ENCODE measurements around the gene AGPAT2.

The AGPAT2 gene

DNA sequence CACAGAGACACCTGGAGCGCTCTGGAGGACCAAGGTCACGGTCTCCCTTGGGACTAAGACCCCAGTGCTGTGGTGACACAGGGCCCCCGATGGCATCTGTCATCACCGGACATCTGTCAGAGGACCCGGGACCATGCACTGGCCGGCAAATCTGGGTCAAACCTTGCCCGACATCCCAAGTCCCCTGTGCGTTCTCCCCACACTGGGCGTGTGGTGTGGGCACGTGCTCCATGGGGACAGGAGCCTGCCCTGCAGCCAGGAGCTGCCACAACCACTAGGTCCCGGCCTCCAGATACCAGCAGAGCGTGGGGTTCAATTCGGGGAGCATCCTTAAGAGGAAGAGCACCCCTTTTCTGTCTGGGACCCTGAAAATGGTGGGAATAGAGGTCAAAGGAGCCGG is 3.5 kb downstream of the AGPAT2 start:
- Histone ChIP-seq H3K4me1 (ENCODE audit: control insufficient read depth in 1 of 2, insufficient read depth in 1 of 2, low read depth in 1 of 2, low read length in 1 of 2) (peaks cover 51 to 63% of the 10 kb centered on the region in 2 experiments), H3K27ac (peak overlapping the region; percentile 95), H3K36me3 (no peaks in the 10 kb centered on the region), H3K9me3 (no peaks in the 10 kb centered on the region), H3K4me3 (ENCODE audit: low read depth in 1 of 2, low read length in 1 of 2) (no peak overlapping the region), H3K27me3 (no peaks in the 10 kb centered on the region)
- TF ChIP-seq CTCF (IDR thresholded peaks at IDR 0.05) = no peak

DNA sequence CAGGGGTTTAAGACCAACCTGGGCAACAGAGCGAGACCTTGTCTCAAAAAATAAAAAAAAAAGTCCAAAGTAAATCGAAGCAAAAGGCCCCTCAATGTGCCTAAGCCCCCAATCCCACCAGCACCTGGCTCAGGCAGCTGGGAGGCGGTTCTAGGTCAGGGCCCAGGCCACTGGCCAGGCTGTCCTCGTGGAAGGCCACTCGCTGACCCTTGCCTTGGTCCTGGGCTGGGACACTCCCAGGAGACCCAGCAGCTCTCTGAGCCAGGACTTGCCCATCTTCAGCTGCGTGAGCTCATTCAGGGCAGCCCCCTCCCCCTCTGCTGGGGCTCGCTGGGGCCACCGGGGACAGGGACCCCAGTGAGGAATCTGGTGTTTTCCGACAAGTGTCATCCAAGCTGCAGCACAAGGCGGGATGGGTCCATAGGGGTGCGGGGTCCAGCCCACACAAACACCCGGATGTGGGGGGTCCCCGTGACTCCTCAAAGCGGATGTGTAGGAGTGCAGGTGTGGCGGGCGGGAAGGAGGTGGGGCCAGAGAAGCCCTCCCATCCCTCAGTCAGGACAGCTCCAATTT is 4.0 kb downstream of the AGPAT2 start:
- Histone ChIP-seq H3K36me3 (no peaks in the 10 kb centered on the region), H3K27me3 (no peaks in the 10 kb centered on the region), H3K4me1 (ENCODE audit: control insufficient read depth in 1 of 2, insufficient read depth in 1 of 2, low read depth in 1 of 2, low read length in 1 of 2) (peaks cover 53 to 67% of the 10 kb centered on the region in 2 experiments), H3K9me3 (no peaks in the 10 kb centered on the region), H3K4me3 (ENCODE audit: low read depth in 1 of 2, low read length in 1 of 2) (no peak overlapping the region), H3K27ac (no peak overlapping the region)
- no peak for TF ChIP-seq CTCF (IDR thresholded peaks at IDR 0.05)

- Histone ChIP-seq H3K36me3 (no peaks in the 10 kb centered on the region), H3K4me3 (ENCODE audit: low read depth in 1 of 2, low read length in 1 of 2) (no peak overlapping the region), H3K27ac (no peak overlapping the region), H3K27me3 (no peaks in the 10 kb centered on the region), H3K9me3 (no peaks in the 10 kb centered on the region), H3K4me1 (ENCODE audit: control insufficient read depth in 1 of 2, insufficient read depth in 1 of 2, low read depth in 1 of 2, low read length in 1 of 2) (peaks cover 54 to 67% of the 10 kb centered on the region in 2 experiments)
- no peak for TF ChIP-seq CTCF (IDR thresholded peaks at IDR 0.05)
Measured at GRCh38 chr9:136682710-136683109, 4.5 kb downstream of the AGPAT2 start.

DNA sequence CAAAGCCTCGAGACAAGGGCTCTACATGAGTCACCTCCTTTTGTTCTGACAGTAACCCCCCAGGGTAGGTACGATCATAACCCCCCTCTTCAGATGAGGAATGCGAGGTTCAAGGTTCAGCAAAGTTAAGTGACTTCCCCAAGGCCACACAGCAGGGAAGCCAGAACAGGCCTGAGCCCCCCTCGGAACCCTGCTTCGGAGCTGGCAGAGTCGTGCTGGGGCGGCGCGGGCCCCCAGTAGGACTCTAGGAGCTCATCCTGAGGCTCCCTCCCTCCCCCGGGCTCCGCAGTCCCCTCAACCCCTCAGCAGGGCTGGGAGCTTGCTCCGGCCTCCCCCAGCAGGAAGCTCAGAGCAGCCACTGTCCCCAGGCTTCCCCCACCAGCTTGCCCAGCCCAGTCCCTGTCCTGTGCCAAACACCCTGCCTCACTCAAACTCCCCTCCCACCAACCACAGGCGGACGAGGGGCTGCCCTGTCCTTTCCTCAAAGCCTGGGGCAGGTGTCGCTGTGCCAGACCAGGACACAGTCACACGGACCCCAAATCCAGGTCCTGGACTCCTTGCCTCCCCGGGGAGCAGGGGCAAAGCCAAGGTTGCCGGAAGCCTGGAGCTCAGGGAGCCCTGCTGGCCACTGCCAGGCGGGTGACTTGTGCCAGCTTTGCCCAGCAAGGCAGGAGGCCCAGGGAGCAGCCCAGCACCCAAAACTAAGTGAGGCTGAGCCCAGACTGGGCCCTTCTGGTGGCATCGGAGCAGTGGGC is 5.1 kb downstream of the AGPAT2 start:
- Histone ChIP-seq H3K36me3 (peaks cover 3% of the 10 kb centered on the region), H3K27me3 (no peaks in the 10 kb centered on the region), H3K4me1 (ENCODE audit: control insufficient read depth in 1 of 2, insufficient read depth in 1 of 2, low read depth in 1 of 2, low read length in 1 of 2) (peaks cover 55 to 65% of the 10 kb centered on the region in 2 experiments), H3K4me3 (ENCODE audit: low read depth in 1 of 2, low read length in 1 of 2) (no peak overlapping the region), H3K9me3 (no peaks in the 10 kb centered on the region), H3K27ac (peak overlapping the region; percentile 29)
- TF ChIP-seq CTCF (IDR thresholded peaks at IDR 0.05) = no peak

DNA sequence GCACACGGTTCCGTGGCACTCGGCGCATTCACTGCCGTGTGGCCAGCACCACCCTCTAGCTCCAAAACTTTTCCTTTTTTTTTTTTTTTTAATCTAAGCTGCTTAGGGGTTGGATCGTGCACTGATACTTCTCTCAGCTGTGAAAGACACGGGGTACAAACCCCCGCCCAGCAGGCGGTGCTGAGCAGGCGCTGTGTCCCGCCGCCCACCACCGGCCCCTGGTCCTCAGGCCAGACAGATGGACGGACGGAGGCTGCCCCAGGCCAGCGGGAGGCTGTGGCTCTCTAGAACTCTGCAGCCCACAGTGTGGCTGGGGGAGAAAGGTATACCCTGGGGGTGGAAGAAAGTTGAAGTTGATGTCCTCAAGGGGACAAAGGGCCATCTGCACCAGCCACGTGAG is 6.2 kb downstream of the AGPAT2 start:
- Histone ChIP-seq H3K27me3 (no peaks in the 10 kb centered on the region), H3K9me3 (no peaks in the 10 kb centered on the region), H3K27ac (no peak overlapping the region), H3K4me1 (ENCODE audit: control insufficient read depth in 1 of 2, insufficient read depth in 1 of 2, low read depth in 1 of 2, low read length in 1 of 2) (peaks cover 50 to 61% of the 10 kb centered on the region in 2 experiments), H3K4me3 (ENCODE audit: low read depth in 1 of 2, low read length in 1 of 2) (no peak overlapping the region), H3K36me3 (peaks cover 14% of the 10 kb centered on the region)
- no peak for TF ChIP-seq CTCF (IDR thresholded peaks at IDR 0.05)
